Tibial nerve (tissue), 4 donors: ENCODE data around the gene S100A9.

Experiments used
- CTCF ChIP-seq, 5 experiments: fragments of 200-600 bp in 3 of 5; fragments of 450-650 bp in 2 of 5; sonication (generic) in 3 of 5; IDR thresholded peaks; one replicate each; pipeline ENCODE4 v1.5.1; 2016 to 2019; ENCODE audit warnings: antibody characterized with exemption in 5 of 5, mild to moderate bottlenecking in 3 of 5, moderate library complexity in 2 of 5
- EP300 ChIP-seq, 2 donors: sonication (generic); formaldehyde crosslinking; IDR thresholded peaks; one replicate each; pipeline ENCODE4 v1.6.1; 2017; ENCODE audit warnings: antibody characterized with exemption in 2 of 2, mild to moderate bottlenecking in 1 of 2

DNA sequence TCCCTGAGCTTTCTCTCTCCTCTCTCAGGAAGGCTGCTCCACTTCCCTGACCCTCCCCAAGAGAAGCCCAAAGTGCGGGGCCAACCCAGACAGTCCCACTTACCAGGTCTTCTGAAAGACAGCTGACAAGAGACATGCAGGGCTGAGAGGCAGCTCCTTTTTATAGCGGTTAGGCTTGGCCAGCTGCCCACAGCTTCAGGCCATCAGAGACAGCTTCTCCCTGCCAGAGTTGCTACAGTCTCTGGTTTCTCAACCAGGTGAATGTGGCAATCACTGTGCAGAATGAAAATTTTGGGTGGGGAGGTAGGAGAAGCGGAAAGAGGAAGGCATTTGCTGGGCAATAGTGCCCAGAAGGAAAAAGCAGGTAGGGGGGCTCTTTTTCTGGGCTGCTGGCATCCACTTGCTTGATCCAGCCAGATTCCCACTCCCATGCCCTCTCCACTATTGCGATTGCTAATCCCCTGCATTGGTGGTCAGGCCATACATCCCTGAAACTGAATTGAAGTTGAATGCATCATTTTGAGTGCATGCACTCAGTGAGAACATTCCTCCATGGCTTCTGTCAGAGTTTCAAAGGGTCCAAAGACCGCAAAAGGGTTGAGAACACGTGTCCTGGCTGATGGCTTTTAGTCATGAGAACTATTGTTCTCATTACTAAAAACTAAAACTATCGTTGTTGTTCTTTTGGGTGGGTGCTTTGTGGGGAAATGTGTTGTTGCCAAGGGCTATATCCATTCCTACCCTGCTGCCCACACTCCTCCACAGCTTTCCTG lies 33.5 kb downstream of the S100A9 start, which contains the start of gene S100A8:
- TF ChIP-seq CTCF (IDR thresholded peaks at IDR 0.05) (no peak), EP300 (IDR thresholded peaks at IDR 0.05) (peak in 1 of 2 donors; percentile 51)
